HG03108 (cell line): ENCODE results near the gene ZNF550.

Source experiments
- ATAC-seq: cut with Tn5 transposase; IDR thresholded peaks from one replicate; pipeline ENCODE4 v1.9.1; 2021; ENCODE audit warnings: moderate library complexity; ENCODE audit not compliant: unreplicated experiment

ZNF550 gene

DNA sequence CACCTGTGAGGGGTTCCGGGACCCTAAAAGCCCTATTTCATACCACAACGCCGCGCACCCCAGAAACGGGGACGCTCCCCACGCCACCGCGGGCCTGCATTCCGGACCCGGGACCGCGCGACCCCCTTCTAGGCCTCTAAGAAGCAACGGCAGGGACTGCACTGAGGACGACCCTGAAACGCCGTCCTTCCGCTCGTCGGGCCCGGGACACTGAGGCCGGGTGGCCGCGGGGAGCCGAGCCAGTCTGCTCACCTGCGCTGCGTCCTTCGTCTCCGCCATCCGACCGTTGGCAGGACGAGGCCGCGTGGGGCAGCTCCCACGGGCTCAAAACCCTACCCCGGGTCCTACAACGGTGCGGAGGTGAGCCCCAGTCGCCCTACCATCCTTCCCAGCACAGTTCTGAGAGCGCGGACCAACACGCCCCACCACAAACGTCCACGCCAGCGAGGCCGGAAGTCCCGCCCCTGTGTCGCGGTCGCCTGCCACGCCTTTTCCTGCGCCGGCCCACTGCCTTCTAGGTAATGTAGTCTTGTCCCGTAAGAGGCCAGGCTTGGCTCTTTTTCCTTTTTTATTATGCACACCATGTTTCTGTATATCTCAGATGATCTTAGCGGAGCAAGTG is at the start of gene ZNF550:
Gene ZNF550, minus strand, starts transcription at position 460 of the 622 bp plus-strand sequence. Its CDS starts 181 bp downstream, at position 279.
- ATAC-seq, result peak; percentile 95

DNA sequence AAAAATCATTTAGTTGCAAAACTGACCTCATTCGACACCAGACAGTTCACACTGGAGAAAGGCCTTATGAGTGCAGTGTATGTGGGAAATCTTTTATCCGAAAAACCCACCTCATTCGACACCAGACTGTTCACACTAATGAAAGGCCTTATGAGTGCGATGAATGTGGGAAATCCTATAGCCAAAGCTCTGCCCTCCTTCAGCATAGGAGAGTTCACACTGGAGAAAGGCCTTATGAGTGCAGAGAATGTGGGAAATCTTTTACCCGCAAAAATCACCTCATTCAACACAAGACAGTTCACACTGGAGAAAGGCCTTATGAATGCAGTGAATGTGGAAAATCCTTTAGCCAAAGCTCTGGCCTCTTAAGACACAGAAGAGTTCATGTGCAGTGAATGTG is 47.3 kb upstream of the ZNF550 start:
- no peak for ATAC-seq

DNA sequence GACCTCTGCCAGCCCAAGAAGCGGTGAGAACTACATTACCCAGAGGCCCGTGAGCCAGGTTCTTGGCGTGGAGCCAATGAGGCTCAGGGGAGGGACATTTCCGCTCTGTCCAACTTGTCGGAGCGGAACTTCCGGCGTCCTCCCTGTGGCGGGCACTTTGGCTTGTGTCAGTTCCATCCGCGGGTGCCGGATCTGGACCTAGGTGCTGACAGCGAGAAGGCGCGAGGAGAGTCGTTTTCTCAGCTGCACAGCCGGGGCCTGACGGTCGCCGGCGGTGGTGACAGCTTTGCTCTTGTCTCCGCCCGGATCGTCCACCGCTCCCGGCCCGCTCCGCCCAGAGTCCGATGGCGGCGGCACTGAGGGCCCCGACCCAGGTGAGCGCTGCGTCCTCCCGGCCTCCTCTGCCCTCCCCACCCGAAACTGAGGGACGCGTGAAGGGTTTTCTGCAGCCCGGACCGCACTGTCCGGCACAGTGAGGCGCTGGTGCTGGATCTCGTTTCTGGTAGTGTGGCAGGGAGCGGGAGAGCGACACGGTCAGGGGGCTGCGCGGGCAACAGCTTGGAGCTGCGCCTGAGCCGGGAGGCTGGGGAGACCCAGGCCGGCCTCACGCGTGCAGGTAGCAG is 40.2 kb upstream of the ZNF550 start, which contains the start of gene ZNF530:
Gene ZNF530, plus strand, starts transcription at position 125 of the 623 bp plus-strand sequence. CDS start 4,461 bp downstream, outside the sequence.
- ATAC-seq, result peak; percentile 90

DNA sequence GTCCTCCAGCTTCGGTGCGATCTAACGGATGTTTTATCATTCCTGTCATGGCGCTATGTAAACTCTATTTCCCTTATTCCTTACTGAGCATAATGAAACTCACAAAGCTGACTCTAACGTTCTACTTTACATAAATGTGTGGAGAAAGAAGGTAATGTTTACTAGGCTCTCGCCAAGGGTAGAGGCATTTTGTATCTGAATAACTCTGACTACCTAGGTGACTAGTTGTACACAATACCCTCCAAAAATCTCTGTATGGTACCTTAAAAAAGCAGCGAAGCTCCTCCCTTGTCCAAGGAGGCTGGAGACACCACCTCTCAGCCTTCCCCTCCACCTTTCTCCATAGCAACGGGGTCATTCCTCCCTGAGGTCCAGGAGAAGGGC is 39.7 kb upstream of the ZNF550 start:
- no peak for ATAC-seq

DNA sequence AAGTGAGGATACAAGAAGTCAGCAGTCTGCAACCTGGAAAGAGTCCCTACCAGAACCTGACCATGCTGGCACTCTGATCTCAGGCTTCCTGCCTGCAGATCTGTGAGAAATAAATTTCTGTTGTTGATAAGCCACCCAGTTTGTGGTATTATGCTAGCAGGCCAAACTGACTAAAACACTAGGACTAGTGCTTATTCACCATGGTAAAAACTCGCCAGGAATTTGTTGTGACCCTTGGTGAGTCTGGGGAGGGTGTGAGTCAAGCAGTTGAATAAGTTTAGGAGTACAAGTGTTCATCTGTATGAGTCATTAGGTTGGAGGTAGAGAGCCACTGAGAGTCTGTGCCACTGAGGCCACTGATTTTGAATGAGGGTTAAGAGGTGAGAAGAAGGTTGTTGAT is 27.9 kb upstream of the ZNF550 start:
- ATAC-seq, result no peak

DNA sequence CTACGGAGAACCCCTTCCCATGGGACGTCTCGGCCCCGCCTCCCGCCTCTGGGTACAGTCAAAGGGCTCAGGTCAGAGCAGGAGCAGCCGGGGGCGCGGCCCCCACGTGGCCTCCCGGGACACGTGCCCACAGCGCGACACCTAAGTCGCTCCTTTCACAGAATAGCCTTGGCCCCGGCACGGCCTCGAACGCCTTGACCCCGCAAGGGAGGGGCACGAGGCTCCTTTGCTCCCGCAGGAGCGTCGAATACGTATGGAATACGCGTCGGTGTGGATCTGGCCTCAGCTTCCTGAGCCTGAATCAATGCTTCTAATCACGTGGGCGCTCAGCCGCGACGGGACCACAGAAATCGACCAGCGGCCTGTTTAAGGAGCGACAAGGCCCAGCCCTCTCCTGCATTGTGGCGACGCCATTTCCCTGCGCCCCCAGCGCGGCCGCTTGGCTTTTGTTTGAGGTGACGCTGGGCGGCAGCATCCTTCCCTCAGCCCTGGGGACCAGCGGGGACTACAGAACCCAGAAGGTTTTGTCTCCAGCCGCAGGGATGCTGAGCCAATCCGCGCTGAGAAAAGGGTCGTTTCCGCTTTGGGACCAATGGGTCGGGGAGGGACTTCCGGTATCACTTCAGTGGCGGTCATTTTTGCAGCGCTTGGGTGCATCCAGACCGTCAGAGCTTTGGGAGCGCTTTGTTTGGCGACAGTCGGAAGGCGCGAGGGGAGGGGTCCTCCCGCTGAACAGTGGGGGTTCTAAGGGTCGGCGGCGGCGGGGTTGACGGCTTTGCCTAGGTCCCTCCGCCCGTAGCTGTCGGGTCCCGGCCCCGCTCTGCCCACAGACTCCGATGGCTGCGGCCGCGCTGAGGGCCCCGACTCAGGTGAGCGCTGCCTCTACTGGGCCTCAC is 24.1 kb upstream of the ZNF550 start, which contains the start of gene ZIK1:
Gene ZIK1, plus strand, starts transcription at position 625 of the 896 bp plus-strand sequence. Its CDS starts 212 bp downstream, at position 837.
- ATAC-seq, result peak; percentile 75

GRCh38 chr19:57583104-57583520 is 23.4 kb upstream of the ZNF550 start:
- ATAC-seq, result no peak

- peak; percentile 86 for ATAC-seq
Observed at GRCh38 chr19:57578487-57579205, 19.0 kb upstream of the ZNF550 start, which contains the start of gene ZNF416. Gene ZNF416, minus strand, starts transcription at chr19:57578911. Its CDS starts 207 bp downstream, at chr19:57578704.

DNA sequence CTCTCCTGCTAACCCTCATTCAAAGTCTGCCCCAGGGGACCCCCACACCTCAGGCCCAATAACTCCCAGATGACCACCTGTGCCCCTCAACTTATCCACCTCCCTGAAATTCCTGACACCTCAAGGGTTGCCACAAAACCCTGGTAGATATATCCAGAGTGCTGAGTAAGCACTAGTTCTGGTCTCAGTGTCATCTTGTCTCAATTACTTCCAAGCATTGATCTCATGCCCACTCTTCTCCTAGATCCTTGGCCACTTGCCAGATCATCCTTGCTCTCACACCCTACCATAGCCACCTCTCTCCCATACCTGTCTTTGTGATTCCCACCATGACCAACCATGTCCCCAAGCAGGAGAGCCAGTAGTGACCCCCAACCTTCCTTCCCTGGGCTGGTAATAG is 17.0 kb upstream of the ZNF550 start:
- no peak for ATAC-seq

DNA sequence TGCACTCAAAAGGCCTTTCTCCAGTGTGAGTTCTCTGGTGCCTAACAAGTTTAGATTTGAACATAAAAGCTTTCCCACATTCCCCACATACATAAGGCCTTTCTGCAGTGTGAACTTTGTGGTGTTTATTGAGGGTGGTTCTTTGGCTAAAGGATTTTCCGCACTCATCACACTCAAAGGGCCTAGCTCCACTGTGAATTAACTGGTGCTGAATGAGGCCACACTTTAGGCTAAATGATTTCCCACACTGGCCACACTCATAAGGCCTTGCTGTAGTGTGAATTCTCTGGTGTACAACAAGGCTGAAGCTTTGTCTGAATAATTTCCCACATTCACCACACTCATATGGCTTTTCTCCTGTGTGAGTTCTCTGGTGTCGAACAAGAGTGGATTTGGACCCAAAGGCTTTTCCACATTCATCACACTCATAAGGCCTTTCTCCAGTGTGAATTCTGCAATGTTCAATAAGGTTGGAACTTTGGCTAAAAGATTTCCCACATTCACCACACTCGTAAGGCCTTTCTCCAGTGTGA is 12.8 kb upstream of the ZNF550 start:
- no peak for ATAC-seq

DNA sequence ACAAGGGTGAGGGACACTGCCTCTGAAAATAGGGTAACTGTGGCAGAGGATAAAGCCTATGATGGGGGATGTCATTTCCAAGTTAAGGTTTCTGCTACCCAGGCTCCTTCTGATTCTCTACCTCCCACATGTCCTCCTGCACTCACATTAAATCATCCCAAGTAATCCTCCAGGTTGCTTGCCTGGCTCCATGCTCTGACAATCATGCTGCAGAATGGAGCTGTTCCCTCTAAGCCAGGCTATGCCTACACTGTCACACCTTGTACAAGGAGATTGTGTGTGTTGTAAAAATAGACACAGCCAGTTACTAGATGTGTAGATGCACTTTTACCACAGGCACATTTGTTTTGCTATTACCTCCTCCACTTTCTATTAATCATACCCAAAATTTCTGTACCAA is 11.0 kb upstream of the ZNF550 start:
- no peak for ATAC-seq

- ATAC-seq, result no peak
Observed at GRCh38 chr19:57566396-57567265, 7.0 kb upstream of the ZNF550 start.

DNA sequence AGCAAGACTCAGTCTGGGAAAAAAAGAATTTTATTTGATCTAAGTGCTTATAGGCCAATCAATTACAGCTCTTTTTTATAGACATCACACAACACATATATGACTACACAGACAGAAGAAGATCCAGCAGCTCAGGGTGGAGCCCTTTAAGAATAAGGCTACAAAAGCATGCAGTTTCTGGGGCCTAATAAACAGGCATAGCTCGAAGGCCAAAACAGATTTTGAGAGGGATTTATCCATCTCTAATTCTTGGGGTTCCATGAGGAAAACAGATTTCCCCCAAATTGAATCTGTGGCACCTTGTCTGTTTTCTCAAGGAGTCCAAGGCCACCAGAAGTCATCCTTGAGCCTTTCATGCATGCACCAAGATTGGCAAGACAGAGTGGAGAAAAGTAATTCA is 3.9 kb upstream of the ZNF550 start:
- no peak for ATAC-seq

GRCh38 chr19:57560049-57560491 is 407 bp upstream of the ZNF550 start:
- ATAC-seq, result no peak

DNA sequence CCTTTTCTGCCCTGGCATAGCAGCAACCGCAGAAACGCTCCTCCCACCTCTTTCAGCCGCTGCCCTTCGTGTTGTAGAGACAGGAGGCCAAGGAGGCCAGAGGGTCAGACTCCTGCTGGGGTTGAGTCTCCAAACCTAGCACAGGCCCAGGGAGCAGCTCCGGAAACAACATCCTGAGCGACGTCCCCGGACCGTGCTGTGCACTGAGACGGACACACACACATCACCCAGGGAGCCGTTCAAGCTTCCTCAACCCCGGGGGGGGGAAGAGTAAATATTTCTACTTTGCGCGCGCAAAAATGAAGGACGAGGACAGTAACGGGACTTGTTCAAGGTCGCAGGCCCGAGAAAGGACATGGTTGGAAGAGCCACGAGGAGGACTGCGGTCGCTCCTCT is 657 bp downstream of the ZNF550 start:
- no peak for ATAC-seq

- ATAC-seq, result no peak
Observed at GRCh38 chr19:57558525-57558924, 1.1 kb downstream of the ZNF550 start.

GRCh38 chr19:57557659-57558058 is 2.0 kb downstream of the ZNF550 start:
- ATAC-seq, result no peak

GRCh38 chr19:57552432-57552831 is 7.2 kb downstream of the ZNF550 start:
- ATAC-seq, result no peak

- ATAC-seq, result no peak
Observed at GRCh38 chr19:57546513-57546912, 13.2 kb downstream of the ZNF550 start.
